Gastrocnemius medialis (tissue), 4 donors: ENCODE data around the gene CHID1.

Experiments
- POLR2A ChIP-seq, 2 donors: fragments of 450-650 bp; IDR thresholded peaks; one replicate each; pipeline ENCODE4 v1.6.1; 2017; ENCODE audit warnings: antibody characterized with exemption in 2 of 2, mild to moderate bottlenecking in 2 of 2, moderate library complexity in 2 of 2
- TF ChIP-seq, protein P1 (sequence below), 5 experiments: fragments of 450-650 bp in 3 of 5; fragments of 200-600 bp in 2 of 5; sonication (generic) in 2 of 5; IDR thresholded peaks in 4 of 5; conservative IDR thresholded peaks in 1 of 5; 1 replicate in 4 of 5; 2 replicates in 1 of 5; pipeline ENCODE4 v1.5.1; 2016 to 2019; ENCODE audit warnings: antibody characterized with exemption in 5 of 5, mild to moderate bottlenecking in 3 of 5, moderate library complexity in 3 of 5

DNA sequence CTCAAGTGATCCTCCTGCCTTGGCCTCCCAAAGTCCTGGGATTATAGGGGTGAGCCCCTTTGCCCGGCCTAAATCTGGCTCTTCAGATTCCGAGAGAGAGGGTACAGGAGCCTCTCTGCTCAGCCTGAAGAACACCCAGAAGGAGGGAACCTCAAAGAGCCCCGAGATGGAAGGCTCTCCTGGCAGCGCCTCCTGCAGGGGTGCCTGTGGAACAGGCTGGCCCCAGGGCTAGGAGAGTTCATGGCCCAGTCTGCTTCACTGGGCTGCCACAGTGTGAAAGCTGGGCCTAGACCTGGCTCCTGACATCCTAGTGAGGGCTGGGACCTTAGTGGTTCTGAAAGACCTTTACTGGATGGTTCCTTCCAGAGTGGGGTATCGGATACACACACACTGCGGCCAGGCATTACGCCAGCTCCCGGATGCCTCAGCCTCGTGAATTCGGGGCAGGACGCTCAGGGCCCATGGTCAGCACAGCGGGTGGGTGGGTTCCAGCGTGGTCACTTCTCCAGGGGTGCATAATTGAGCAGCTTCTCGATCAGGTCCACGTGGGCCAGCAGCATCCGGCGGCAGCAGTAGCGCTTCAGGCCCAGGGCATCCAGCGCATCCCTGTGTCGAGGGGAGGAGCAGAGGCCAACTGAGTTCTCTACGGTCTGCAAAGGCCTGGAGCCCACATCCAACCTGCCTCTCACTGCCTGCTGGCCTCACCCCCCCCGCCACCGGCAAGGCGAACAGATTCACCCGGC, 70.6 kb downstream of the CHID1 start:
- TF ChIP-seq, protein P1, sequence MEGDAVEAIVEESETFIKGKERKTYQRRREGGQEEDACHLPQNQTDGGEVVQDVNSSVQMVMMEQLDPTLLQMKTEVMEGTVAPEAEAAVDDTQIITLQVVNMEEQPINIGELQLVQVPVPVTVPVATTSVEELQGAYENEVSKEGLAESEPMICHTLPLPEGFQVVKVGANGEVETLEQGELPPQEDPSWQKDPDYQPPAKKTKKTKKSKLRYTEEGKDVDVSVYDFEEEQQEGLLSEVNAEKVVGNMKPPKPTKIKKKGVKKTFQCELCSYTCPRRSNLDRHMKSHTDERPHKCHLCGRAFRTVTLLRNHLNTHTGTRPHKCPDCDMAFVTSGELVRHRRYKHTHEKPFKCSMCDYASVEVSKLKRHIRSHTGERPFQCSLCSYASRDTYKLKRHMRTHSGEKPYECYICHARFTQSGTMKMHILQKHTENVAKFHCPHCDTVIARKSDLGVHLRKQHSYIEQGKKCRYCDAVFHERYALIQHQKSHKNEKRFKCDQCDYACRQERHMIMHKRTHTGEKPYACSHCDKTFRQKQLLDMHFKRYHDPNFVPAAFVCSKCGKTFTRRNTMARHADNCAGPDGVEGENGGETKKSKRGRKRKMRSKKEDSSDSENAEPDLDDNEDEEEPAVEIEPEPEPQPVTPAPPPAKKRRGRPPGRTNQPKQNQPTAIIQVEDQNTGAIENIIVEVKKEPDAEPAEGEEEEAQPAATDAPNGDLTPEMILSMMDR (IDR thresholded peaks at IDR 0.05 in 4 of 5, conservative IDR thresholded peaks at IDR 0.05 in 1 of 5): no peak
- no peak for TF ChIP-seq POLR2A (IDR thresholded peaks at IDR 0.05)
